OCI-LY7 (cell line): ENCODE results near the gene KLK13. TPM values are rescaled to one million over a fixed set of nuclear protein-coding genes. Genes with fewer than 3 reads are reported as not detected.

Source experiments
- BruUV-seq: library from RNA; stranded (reverse); fragments of 400-500 nt; replicated peaks from 2 replicates; lab custom pipeline; 2021; lab: Mats Ljungman, UMichigan
- CTCF ChIA-PET: fragments of 300-600 bp; sonication (Branson Sonifier 250); formaldehyde crosslinking; loops from one replicate; lab custom pipeline; 2022; ENCODE audit warnings: antibody characterized with exemption; ENCODE audit not compliant: unreplicated experiment; lab: Charles Lee
- POLR2A ChIA-PET: fragments of 300-600 bp; sonication (Branson Sonifier 250); formaldehyde crosslinking; loops from one replicate; lab custom pipeline; 2022; ENCODE audit warnings: antibody characterized with exemption; lab: Charles Lee
- DNase-seq: peaks from one replicate; pipeline ENCODE4 v3.0.0-alpha.2; 2015; ENCODE audit warnings: low spot score
- H2AFZ ChIP-seq: fragments of 200-600 bp; sonication (generic), shearing (Covaris generic); 2 replicates; pipeline ENCODE4 v1.6.1; 2014; ENCODE audit warnings: mild to moderate bottlenecking, antibody characterized with exemption, low read length, moderate library complexity
- H3K27ac ChIP-seq: fragments of 200-600 bp; sonication (generic); 2 replicates; pipeline ENCODE4 v1.5.1; 2014; ENCODE audit warnings: mixed run types, low read depth, mild to moderate bottlenecking, moderate library complexity, low read length, inconsistent platforms; ENCODE audit not compliant: poor library complexity, severe bottlenecking
- H3K36me3 ChIP-seq: fragments of 200-600 bp; sonication (generic); 2 replicates; pipeline ENCODE4 v1.6.1; 2014; ENCODE audit warnings: mild to moderate bottlenecking, antibody characterized with exemption, low read length, moderate library complexity, mixed read lengths; ENCODE audit not compliant: insufficient read depth
- H3K4me1 ChIP-seq: fragments of 200-600 bp; sonication (generic); 2 replicates; pipeline ENCODE4 v1.5.1; 2014; ENCODE audit warnings: mild to moderate bottlenecking, low read length; ENCODE audit not compliant: insufficient read depth, poor library complexity, severe bottlenecking
- H3K4me2 ChIP-seq: fragments of 200-600 bp; sonication (generic); 2 replicates; pipeline ENCODE4 v1.6.1; 2014; ENCODE audit warnings: mild to moderate bottlenecking, low read length
- H3K4me3 ChIP-seq: fragments of 200-600 bp; sonication (generic); 2 replicates; pipeline ENCODE4 v1.5.1; 2014; ENCODE audit warnings: mild to moderate bottlenecking, low read depth, low read length; ENCODE audit not compliant: poor library complexity, severe bottlenecking
- H3K79me2 ChIP-seq: fragments of 200-600 bp; sonication (generic); 2 replicates; pipeline ENCODE4 v1.6.1; 2016; ENCODE audit warnings: low read depth, mild to moderate bottlenecking, low read length, moderate library complexity, mixed read lengths; ENCODE audit not compliant: insufficient read depth
- H3K9me2 ChIP-seq: fragments of 200-600 bp; sonication (generic); 2 replicates; pipeline ENCODE4 v1.6.1; 2016; ENCODE audit warnings: mild to moderate bottlenecking, low read length, mixed read lengths; ENCODE audit not compliant: insufficient read depth
- H3K9me3 ChIP-seq: fragments of 200-600 bp; sonication (generic); 2 replicates; pipeline ENCODE4 v1.6.1; 2014; ENCODE audit warnings: mild to moderate bottlenecking, mixed run types, low read length, mixed read lengths
- H4K20me1 ChIP-seq: fragments of 200-600 bp; sonication (generic); 2 replicates; pipeline ENCODE4 v1.6.1; 2014; ENCODE audit warnings: mild to moderate bottlenecking, antibody characterized with exemption, low read length, moderate library complexity, mixed read lengths; ENCODE audit not compliant: insufficient read depth
- EZH2phosphoT487 ChIP-seq: fragments of 200-600 bp; sonication (generic); IDR thresholded peaks from 2 replicates; pipeline ENCODE4 v1.6.1; 2018; ENCODE audit warnings: low read depth, borderline replicate concordance, mild to moderate bottlenecking, mixed run types, antibody characterized with exemption, low read length, moderate library complexity, mixed read lengths
- intact Hi-C: fragments of 100-400 bp; cut with micrococcal nuclease; formaldehyde crosslinking; loops from one replicate; pipeline ENCODE4 v1.10.0; 2022; ENCODE audit not compliant: unreplicated experiment
- total RNA-seq, 2 experiments: library from RNA; depleted of rRNA in 1 of 2; stranded (reverse); fragments of >200 nt in 1 of 2; shearing (Covaris generic) in 1 of 2; gene quantifications; 2 replicates each; pipeline ENCODE4 v1.2.3, GENCODE V29; 2014 to 2022
- TF ChIP-seq, protein P1 (sequence below): fragments of 200-600 bp; sonication (generic); conservative IDR thresholded peaks from 2 replicates; pipeline ENCODE4 v1.5.1; 2014; ENCODE audit warnings: mild to moderate bottlenecking, antibody characterized with exemption, low read length, moderate library complexity, mixed read lengths

KLK13 gene
- total RNA-seq, 2 experiments from 2014 or later, result not detected

DNA sequence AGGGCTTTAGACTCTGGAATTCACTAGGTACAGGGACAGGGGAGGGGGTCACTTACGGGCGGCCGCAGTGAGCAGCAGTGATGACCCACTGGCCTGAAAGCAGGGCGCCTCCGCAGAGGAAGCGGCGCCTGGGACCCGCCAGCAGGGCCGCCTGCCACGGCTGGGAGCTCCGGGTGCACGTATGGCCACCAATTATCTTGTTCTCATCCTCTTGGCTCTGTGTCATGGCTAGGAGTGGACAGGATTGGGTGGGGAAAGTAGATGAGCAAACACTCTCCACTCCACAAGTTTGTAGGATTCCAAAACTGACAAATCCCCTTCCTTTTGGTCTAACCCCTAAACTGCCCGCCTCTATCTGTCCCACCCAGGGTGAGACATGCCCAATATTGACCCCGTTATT, 16.6 kb upstream of the KLK13 start:
- CTCF ChIA-PET, result no interaction called here
- intact Hi-C loops, result no loop called here

DNA sequence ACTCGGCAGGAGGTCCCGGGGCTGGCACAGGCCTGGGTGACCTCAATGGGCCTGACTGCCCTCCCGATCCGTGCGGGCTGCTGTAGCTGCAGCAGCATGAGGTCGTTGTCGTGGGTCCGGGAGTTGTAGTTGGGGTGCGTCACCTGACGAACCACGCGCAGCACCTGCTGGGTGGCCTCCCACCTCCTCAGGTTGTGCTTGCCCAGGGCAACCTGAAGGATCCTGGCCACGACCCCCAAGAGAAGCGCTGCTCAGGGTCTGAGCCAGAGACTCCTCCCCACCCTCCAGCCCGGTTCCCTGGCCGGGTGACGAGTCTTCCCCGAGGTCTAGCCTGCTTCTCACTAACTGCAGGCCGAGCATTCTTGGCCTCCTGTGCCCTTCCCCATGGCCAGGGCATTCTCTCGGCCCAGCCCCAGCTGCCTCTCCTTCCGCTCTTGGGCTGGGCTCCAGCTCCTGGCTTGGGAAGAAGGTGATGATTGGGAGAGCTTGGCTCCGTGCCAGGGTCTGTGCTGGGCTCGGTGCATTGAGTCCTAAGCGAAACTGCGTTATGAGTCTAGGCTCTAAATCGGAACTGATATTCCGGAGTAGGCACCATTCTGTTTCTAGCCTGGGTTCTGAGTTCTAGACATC, 14.7 kb upstream of the KLK13 start:
- POLR2A ChIA-PET, result no interaction called here
- H3K9me3 ChIP-seq, result no peaks in the 10 kb centered on the region
- no peak overlapping the region for H3K27ac ChIP-seq
- no peak overlapping the region for H3K4me3 ChIP-seq
- H3K4me1 ChIP-seq, result no peaks in the 10 kb centered on the region
- no peak overlapping the region for H2AFZ ChIP-seq
- H4K20me1 ChIP-seq, result no peaks in the 10 kb centered on the region
- no peaks in the 10 kb centered on the region for H3K79me2 ChIP-seq
- no peak overlapping the region for H3K4me2 ChIP-seq
- no peaks in the 10 kb centered on the region for H3K36me3 ChIP-seq
- intact Hi-C loops, result no loop called here
- TF ChIP-seq, protein P1, sequence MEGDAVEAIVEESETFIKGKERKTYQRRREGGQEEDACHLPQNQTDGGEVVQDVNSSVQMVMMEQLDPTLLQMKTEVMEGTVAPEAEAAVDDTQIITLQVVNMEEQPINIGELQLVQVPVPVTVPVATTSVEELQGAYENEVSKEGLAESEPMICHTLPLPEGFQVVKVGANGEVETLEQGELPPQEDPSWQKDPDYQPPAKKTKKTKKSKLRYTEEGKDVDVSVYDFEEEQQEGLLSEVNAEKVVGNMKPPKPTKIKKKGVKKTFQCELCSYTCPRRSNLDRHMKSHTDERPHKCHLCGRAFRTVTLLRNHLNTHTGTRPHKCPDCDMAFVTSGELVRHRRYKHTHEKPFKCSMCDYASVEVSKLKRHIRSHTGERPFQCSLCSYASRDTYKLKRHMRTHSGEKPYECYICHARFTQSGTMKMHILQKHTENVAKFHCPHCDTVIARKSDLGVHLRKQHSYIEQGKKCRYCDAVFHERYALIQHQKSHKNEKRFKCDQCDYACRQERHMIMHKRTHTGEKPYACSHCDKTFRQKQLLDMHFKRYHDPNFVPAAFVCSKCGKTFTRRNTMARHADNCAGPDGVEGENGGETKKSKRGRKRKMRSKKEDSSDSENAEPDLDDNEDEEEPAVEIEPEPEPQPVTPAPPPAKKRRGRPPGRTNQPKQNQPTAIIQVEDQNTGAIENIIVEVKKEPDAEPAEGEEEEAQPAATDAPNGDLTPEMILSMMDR, result no peak
- TF ChIP-seq EZH2phosphoT487, result no peak
- CTCF ChIA-PET, result no interaction called here
- no TSS peak for BruUV-seq
- no peaks in the 10 kb centered on the region for H3K9me2 ChIP-seq
- DNase-seq, result no peak

More for the DNA sequence above, 16.6 kb upstream of the KLK13 start:
- Histone ChIP-seq H3K27ac (no peak overlapping the region), H3K4me1 (no peaks in the 10 kb centered on the region), H4K20me1 (no peaks in the 10 kb centered on the region), H3K79me2 (no peaks in the 10 kb centered on the region), H3K4me2 (no peak overlapping the region), H3K4me3 (no peak overlapping the region), H2AFZ (no peak overlapping the region), H3K36me3 (no peaks in the 10 kb centered on the region), H3K9me2 (no peaks in the 10 kb centered on the region), H3K9me3 (no peaks in the 10 kb centered on the region)
- POLR2A ChIA-PET, result no interaction called here
- DNase-seq, result no peak
- TF ChIP-seq, protein P1, result no peak
- TF ChIP-seq EZH2phosphoT487, result no peak
- no TSS peak for BruUV-seq

GRCh38 chr19:51078731-51079130, 13.8 kb upstream of the KLK13 start:
- Histone ChIP-seq H4K20me1 (no peaks in the 10 kb centered on the region), H2AFZ (no peak overlapping the region), H3K4me1 (no peaks in the 10 kb centered on the region), H3K4me3 (no peak overlapping the region), H3K9me2 (no peaks in the 10 kb centered on the region), H3K79me2 (no peaks in the 10 kb centered on the region), H3K4me2 (no peak overlapping the region), H3K36me3 (no peaks in the 10 kb centered on the region), H3K27ac (no peak overlapping the region), H3K9me3 (0 out of 2 replicates have a peak, but pooled peaks cover 7% of the 10 kb centered on the region)
- DNase-seq, result no peak
- TF ChIP-seq, protein P1, result no peak
- no peak for TF ChIP-seq EZH2phosphoT487
- CTCF ChIA-PET, result no interaction called here
- POLR2A ChIA-PET, result no interaction called here
- intact Hi-C loops, result no loop called here
- no TSS peak for BruUV-seq
